SJCRH30 (cell line): Measurements from ENCODE around the gene ERBB2. TPM values are rescaled to one million over a fixed set of nuclear protein-coding genes. Genes with fewer than 3 reads are reported as not detected.

Source experiments
- DNase-seq, 2 experiments: peaks; one replicate each; pipeline ENCODE4 v3.0.0-alpha.2; 2015 to 2020
- H3K27ac ChIP-seq: fragments of 250-450 bp; sonication (Bioruptor Pico); 2 replicates; pipeline ENCODE4 v1.5.1; 2020; ENCODE audit warnings: mild to moderate bottlenecking, moderate library complexity
- H3K27me3 ChIP-seq: fragments of 250-450 bp; sonication (Bioruptor Pico); 2 replicates; pipeline ENCODE4 v1.5.1; 2020; ENCODE audit warnings: mild to moderate bottlenecking, moderate library complexity
- H3K36me3 ChIP-seq: fragments of 250-450 bp; sonication (Bioruptor Pico); 2 replicates; pipeline ENCODE4 v1.5.1; 2020; ENCODE audit warnings: mild to moderate bottlenecking, moderate library complexity
- H3K4me1 ChIP-seq: fragments of 250-450 bp; sonication (Bioruptor Pico); 2 replicates; pipeline ENCODE4 v1.5.1; 2020; ENCODE audit warnings: mild to moderate bottlenecking, moderate library complexity
- H3K4me3 ChIP-seq: fragments of 250-450 bp; sonication (Bioruptor Pico); 2 replicates; pipeline ENCODE4 v1.5.1; 2020; ENCODE audit warnings: mild to moderate bottlenecking, moderate library complexity
- H3K9me3 ChIP-seq: fragments of 250-450 bp; sonication (Bioruptor Pico); replicated peaks from 2 replicates; pipeline ENCODE4 v1.5.1; 2020; ENCODE audit warnings: mild to moderate bottlenecking, moderate library complexity
- total RNA-seq: library from RNA; depleted of rRNA; stranded (reverse); fragments of >200 nt; shearing (Covaris generic); gene quantifications from 2 replicates; pipeline ENCODE4 v1.2.3, GENCODE V29; 2014

Gene ERBB2
- total RNA-seq, 1 experiment from 2014 or later: 8.7 TPM

DNA sequence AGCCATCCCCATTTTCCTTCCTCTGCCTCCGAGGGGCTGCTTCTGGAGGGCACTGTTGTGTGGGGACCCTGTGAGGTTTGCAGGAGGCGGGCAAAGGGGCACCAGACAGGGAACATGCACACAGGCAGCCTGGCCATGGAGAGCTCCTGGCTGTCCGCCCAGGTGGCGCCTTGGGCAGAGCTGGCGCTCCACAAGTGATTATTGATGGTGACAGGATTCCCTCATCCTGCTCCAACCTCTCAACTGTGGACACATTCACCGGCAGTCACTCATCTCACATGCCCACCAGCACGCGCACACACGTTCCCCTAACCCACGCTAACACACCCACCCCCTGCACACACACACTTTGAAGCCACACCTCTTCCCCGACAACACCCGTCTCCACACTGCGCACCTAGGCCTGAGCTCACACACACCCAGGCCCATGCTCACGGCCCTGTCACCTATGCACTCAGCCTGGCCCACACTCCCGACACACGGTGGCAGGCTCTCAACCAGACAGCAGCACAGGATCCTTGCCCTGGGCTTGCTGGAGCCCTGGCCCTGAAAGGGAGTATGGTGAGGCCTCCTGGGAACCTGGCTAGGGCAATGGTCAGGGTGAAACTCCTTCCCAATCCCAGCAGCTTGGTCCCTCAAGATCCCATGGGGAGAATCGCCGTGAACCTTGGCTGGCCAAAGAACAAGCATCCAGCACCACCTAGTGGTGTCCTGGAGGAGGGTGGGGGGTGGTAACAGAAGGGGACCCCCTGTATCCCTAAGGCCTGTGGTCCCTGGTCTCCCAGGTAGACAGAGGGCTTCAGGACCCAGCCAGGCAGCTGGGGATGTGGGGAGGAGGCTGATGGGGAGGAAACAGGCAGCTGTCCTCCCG lies 28.0 kb upstream of the ERBB2 start:
- no peaks in the 10 kb centered on the region for H3K27me3 ChIP-seq
- H3K4me3 ChIP-seq: no peak overlapping the region
- no peak overlapping the region for H3K27ac ChIP-seq
- no peaks in the 10 kb centered on the region for H3K9me3 ChIP-seq
- peak; percentile 68 to 81 for DNase-seq
- no peaks in the 10 kb centered on the region for H3K36me3 ChIP-seq
- H3K4me1 ChIP-seq: peaks cover 14% of the 10 kb centered on the region

DNA sequence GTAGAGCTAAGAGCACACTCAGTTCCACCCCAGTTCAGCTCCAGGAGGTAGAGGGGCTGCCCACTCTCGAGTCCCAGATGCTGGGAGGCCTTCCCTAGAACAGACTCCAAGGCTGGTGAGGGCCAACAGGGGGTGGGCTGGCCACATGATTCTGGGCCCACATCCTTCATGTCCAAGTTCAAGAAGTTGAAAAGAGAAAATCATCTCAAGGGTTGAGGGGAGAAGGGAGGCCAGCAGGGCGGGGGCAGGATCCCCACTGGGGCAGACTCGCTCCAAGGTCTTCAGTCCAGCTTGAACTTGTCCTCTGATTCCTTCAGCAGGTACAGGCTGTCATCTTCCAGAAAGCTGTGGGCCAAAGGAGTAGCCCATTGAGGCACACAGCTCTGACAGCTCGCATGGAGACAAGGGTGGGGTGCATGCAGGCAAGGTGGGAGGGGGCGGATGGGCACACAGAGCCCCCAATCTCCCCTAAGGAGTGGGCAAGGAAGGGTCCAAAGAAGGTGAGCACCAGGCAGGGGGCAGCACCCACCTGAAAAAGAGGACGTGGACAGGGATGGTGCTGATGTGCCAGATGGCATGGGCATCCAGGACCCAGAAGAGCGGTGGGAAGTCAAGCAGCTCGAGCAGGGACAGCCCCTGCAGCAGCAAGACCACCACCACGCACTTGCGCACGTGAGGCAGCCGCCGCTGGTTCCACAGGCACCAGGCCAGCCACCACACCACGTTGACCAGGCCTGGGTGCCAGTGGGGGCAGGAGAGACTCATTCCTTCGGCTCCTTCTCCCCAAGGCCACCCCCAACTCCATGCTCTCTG lies 27.1 kb upstream of the ERBB2 start:
- no peaks in the 10 kb centered on the region for H3K27me3 ChIP-seq
- no peak overlapping the region for H3K4me3 ChIP-seq
- H3K4me1 ChIP-seq: peaks cover 15% of the 10 kb centered on the region
- no peak overlapping the region for H3K27ac ChIP-seq
- DNase-seq: no peak
- H3K36me3 ChIP-seq: no peaks in the 10 kb centered on the region
- H3K9me3 ChIP-seq: no peaks in the 10 kb centered on the region

DNA sequence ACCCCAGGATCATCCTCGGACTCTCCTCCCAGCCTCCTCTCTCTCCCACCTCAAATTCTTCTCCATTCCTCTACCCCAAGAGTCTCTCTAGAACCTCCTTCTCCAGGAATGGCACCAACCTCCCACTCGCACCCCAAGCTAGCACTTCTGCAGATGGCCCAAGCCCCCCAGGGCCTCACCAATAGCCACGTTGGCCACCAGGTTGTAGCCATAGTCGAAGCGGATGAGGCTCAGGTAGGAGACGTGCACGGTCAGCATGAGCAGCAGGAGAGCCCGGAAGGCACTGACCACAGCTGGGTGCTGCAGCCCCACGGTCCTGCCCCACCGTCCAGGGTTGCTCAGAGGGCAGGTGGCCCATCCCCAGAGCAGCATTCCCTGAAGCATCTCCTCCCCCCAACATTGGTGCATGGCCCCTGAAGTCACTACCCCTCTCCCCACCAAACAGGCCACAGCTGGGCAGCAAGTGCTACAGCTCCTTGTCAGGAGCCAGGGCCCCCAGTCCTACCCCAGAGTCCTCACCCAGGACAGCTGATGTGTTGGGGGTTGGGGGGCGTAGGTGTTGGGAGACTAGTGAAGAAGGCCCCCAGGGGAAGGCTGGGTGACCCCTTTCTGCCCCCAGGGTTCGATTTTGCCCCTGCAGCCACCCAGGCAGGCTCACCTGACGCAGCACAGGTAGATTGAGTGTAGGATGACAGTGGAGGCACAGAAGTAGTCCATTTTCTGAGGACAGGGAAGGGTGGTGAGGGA lies 26.4 kb upstream of the ERBB2 start:
- H3K4me1 ChIP-seq: peaks cover 22% of the 10 kb centered on the region

DNA sequence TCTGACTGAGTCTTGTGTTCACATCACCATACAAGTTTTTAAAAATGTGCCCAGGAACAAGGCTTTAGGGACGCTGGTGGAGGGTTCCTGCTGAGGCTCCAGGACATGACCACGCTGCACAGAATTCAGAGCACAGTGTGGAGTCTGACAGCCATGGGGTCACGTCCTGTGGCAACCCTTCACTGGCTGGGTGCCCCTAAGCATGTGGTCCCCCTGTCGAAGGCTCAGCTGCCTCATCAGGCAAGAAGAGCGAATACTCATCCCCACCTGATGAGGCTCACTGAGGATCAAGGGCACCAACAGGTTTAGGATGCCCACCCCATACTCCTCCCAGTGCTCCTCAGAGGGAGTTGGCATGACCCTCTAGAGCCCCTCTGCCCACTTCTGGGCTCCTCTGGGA lies 25.7 kb upstream of the ERBB2 start:
- no peak for DNase-seq
- H3K4me3 ChIP-seq: no peak overlapping the region
- peaks cover 29% of the 10 kb centered on the region for H3K4me1 ChIP-seq

More for the DNA sequence above, 26.4 kb upstream of the ERBB2 start:
- H3K27me3 ChIP-seq: no peaks in the 10 kb centered on the region
- no peak overlapping the region for H3K27ac ChIP-seq
- H3K9me3 ChIP-seq: no peaks in the 10 kb centered on the region
- no peak overlapping the region for H3K4me3 ChIP-seq
- no peaks in the 10 kb centered on the region for H3K36me3 ChIP-seq
- DNase-seq: no peak

DNA sequence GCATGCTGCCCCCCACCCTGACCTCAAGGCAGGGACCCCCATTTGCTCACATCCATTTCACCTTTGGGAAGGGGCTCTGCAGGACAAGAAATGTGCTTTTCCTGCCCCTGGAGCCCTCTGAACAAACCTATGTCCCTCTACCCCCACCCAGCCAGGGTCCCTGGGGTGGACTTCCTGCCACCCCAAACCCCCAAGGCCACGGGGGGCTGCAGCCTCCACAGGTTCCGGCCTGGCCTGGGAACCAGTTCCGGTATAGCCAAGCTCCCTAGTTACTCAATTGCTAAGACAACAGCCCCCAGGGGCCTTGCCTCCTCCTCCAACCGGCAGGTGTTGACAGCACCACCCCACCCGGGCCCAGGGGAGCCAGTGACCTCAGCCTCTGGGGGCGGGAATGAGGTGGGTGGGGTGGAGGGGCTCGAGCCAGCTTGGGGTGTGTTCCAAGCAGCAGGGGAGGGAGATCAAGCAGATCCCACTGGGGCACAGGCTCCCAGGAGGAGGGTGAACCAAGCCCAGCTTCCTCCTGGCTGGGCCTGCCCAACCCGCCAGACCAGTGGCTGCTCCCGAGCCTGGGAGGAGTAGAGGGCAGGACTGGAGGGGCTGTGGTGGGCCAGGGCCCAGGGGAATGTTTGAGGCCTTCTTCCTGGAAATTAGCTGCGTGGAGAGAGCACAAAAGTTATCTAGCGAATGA lies 25.0 kb upstream of the ERBB2 start:
- DNase-seq: peak; percentile 52 to 66
- peaks cover 34% of the 10 kb centered on the region for H3K4me1 ChIP-seq
- no peaks in the 10 kb centered on the region for H3K36me3 ChIP-seq
- H3K27ac ChIP-seq: no peak overlapping the region
- H3K9me3 ChIP-seq: no peaks in the 10 kb centered on the region
- H3K4me3 ChIP-seq: no peak overlapping the region
- H3K27me3 ChIP-seq: no peaks in the 10 kb centered on the region

More for the DNA sequence above, 25.7 kb upstream of the ERBB2 start:
- Histone ChIP-seq H3K27ac (no peak overlapping the region), H3K9me3 (no peaks in the 10 kb centered on the region), H3K36me3 (no peaks in the 10 kb centered on the region), H3K27me3 (no peaks in the 10 kb centered on the region)

DNA sequence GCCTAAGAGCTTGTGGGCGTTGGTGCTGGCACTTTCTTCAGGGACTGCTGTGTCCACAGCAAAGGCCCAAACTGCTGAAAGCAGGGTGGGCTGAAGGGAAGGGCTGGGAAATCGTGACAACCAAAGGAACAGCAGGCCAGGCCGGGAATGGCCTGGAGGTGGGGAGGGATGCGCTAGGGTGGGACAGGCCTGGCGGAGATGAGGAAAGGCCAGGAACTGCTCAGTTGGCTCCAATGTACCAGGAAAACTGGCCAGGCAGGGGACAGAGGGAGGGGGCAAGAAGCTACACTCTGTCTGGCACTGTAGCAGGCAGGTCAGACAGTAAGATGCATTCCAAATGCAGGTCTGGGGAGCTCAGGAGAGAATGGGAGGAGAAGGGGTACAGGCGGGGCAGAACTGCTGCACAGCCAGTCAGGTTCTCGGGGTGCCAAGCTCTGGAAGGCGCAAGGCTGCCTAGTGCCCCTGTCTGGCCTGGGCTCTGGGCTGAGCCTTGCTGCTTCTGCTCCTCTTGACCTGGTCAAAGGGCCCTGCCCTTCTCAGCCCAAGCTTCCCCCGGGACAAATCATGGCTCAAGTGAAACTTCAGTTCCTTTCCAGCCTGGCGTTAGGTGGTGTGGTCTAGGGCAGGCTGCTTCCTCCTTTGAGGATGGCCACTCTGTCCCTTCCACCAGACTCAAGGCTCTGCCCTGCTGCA lies 24.3 kb upstream of the ERBB2 start:
- no peak overlapping the region for H3K27ac ChIP-seq
- H3K36me3 ChIP-seq: no peaks in the 10 kb centered on the region
- H3K4me3 ChIP-seq: no peak overlapping the region
- peaks cover 34% of the 10 kb centered on the region for H3K4me1 ChIP-seq
- DNase-seq: no peak
- H3K9me3 ChIP-seq: no peaks in the 10 kb centered on the region
- no peaks in the 10 kb centered on the region for H3K27me3 ChIP-seq

DNA sequence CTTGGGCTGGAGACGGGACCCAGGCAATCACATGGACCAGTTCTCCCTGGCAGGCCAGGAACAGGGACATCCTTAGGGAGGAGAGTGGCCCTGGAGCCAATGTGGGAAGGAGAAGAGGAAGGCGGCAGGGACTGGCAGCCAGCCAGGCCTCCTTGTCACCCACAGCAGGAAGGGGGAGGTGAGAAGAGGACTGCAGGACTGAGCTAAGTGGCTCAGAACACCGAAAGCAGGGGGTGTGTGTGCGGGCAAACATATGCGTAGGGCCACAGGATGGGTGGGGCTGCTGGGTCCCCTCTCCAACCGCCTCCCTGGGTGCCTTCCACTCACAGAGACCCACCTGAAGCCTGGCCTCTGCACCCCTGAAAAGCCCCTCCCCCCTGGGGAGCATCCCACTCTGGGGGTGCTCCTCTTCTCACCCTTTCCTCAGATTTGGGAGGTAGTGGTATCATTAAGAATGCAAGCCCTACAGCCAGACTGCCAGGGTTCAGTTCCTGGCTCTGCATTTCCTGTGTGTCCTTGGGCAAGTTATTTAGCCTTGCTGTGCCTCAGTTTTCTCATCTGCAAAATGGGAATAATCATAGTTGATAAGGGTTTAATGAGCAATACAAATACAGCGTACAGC lies 23.6 kb upstream of the ERBB2 start:
- H3K4me3 ChIP-seq: no peak overlapping the region
- no peak for DNase-seq
- H3K9me3 ChIP-seq: no peaks in the 10 kb centered on the region
- H3K4me1 ChIP-seq: peaks cover 34% of the 10 kb centered on the region
- no peak overlapping the region for H3K27ac ChIP-seq
- H3K27me3 ChIP-seq: no peaks in the 10 kb centered on the region
- no peaks in the 10 kb centered on the region for H3K36me3 ChIP-seq

DNA sequence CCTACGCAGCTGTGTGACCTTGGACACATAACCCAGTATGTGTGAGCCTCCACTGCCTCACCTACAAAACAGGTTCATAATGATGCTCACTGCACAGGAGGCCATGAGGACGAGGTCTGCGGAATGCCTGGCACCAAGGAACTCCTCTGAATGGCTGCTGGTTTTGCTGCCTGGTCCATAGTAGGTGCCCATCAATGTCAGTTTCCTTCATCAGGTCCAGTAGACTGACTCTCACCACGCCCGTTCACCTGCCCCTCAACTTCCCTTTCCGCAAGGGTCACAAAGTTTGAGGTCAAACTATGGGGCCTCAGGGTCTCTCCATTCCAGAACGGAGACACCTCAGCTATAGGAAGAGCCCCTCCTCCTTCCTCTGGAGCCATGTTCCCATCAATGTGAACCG lies 22.8 kb upstream of the ERBB2 start:
- Histone ChIP-seq H3K4me3 (no peak overlapping the region), H3K9me3 (no peaks in the 10 kb centered on the region), H3K36me3 (no peaks in the 10 kb centered on the region), H3K27ac (no peak overlapping the region), H3K27me3 (no peaks in the 10 kb centered on the region), H3K4me1 (peaks cover 34% of the 10 kb centered on the region)
- DNase-seq: no peak

DNA sequence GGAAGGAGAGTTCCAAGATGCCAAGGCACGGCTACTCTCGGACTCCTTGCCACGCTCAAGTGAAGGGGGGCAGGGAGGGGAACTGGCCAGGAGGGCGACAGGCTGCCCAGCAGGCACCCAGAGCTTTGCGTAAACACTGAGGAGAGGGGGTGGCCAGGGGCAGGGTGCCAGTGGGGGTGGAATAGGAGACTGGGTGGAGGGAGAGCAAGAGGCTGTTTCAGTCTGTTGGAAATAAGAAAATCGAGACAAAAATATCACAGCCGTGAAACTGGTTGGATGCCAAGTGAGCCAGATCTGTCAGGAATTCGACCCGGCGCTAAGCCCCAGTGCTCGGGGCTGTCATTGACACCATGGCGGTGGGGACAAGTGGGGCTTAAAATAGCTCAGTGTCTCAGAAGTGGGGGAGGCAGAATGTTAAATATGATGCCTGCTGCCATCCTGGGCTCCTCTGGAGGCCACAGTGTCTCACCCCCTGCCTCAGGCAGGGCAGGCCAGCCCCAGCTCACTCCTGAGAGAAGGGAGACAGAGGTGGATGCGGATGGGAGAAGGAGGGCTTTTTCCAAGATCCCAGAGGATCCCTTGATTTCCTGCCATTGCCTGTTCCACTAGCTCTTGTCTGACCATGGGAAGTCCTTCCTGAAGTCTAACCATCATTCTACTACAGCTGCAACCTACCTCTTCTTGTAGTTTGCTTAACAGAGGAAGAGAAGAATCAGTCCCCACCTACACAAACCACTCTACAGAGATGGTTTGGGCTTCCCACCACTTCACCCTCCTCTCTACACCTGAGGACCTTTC lies 22.1 kb upstream of the ERBB2 start:
- Histone ChIP-seq H3K27me3 (no peaks in the 10 kb centered on the region), H3K9me3 (no peaks in the 10 kb centered on the region), H3K4me1 (peaks cover 34% of the 10 kb centered on the region), H3K4me3 (no peak overlapping the region), H3K27ac (no peak overlapping the region), H3K36me3 (no peaks in the 10 kb centered on the region)
- DNase-seq: peak; percentile 85 to 89

DNA sequence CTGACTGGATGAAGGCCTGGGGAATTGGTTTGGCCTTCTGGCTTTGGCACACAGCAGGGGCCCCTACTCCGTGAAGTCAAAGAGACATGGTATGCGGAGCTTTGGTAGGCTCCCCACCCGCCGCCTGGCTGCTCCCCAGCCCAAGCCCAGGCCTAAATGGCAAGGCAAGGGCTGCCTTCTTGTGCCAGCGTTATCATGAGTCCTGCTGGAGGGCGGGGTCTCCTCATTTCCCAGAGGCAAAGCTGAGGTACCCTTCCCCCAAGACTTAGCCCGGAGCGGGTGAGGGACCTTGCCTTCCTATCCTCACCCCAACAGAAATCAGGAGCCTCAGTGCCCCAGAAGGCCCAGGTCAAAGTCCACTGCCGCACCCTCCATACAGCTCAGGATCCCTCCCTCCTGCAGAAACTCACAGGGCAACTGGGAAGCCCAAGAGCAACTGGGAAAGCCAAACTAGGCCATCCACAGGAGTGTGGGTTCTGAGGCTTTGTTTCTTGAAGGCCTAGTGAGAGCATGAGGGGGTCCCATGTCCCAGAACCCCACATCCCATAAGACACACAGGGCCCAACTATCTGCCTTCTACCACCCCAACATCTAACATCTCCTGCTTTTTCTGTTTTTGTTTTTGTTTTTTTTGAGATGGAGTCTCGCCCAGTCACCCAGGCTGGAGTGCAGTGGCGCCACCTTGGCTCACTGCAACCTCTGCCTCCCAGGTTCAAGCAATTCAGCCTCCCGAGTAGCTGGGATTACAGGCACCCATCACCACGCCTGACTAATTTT lies 21.3 kb upstream of the ERBB2 start:
- no peak overlapping the region for H3K27ac ChIP-seq
- DNase-seq: no peak

DNA sequence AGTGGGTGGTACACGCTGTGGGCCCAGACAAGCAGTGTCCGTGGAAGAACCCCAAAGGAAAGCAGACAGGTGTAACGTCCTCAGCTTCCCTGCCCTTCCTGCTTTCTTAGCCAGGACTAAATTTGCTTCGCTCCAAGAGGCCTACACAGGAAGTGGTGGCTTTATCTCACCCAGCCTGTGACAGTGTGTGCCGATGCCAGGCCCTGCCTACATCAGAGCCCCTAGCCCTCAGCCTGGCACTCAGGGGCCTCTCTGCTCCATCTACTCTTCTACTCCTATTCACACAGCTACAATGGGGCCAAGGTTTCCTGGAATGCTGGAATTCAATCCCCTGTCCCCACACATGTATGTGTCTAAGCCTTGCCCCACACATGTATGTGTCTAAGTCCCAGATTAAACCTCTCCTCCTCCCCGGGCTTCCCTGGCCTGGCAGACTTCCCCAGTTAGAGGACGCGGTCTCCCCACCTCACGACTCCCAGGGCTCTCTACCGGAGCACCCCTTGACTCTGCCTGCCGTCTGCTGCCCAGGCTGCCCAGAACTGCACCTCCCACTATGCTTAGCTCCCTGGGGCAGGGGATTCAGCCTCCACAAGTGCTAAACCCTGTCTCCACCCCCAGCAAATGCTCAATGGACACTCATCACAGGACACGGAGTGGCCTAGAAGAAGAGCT lies 20.2 kb upstream of the ERBB2 start:
- Histone ChIP-seq H3K36me3 (no peaks in the 10 kb centered on the region), H3K9me3 (no peaks in the 10 kb centered on the region)

More for the DNA sequence above, 21.3 kb upstream of the ERBB2 start:
- no peaks in the 10 kb centered on the region for H3K36me3 ChIP-seq
- no peaks in the 10 kb centered on the region for H3K9me3 ChIP-seq
- no peak overlapping the region for H3K4me3 ChIP-seq
- no peaks in the 10 kb centered on the region for H3K27me3 ChIP-seq
- peaks cover 34% of the 10 kb centered on the region for H3K4me1 ChIP-seq

More for the DNA sequence above, 20.2 kb upstream of the ERBB2 start:
- Histone ChIP-seq H3K4me3 (no peak overlapping the region), H3K27ac (no peak overlapping the region; the same call in 1 of the 2 replicates), H3K27me3 (no peaks in the 10 kb centered on the region), H3K4me1 (peaks cover 34% of the 10 kb centered on the region)
- no peak for DNase-seq
